Nucleus accumbens (tissue), 56 donors: ENCODE data around the gene ABCC1.
"Not testable (repeated sequence)": the region's sequence is repeated elsewhere in the genome, so short reads cannot be mapped to it uniquely, and the experiment has no call there.

ENCODE experiments used
- DNase-seq, 56 donors: peaks; one replicate each; lab custom pipeline; 2025; lab: John Stamatoyannopoulos, UW

Gene ABCC1

GRCh38 chr16:15942931-15943690 lies 6.3 kb upstream of the ABCC1 start:
- DNase-seq, result no peak

DNA sequence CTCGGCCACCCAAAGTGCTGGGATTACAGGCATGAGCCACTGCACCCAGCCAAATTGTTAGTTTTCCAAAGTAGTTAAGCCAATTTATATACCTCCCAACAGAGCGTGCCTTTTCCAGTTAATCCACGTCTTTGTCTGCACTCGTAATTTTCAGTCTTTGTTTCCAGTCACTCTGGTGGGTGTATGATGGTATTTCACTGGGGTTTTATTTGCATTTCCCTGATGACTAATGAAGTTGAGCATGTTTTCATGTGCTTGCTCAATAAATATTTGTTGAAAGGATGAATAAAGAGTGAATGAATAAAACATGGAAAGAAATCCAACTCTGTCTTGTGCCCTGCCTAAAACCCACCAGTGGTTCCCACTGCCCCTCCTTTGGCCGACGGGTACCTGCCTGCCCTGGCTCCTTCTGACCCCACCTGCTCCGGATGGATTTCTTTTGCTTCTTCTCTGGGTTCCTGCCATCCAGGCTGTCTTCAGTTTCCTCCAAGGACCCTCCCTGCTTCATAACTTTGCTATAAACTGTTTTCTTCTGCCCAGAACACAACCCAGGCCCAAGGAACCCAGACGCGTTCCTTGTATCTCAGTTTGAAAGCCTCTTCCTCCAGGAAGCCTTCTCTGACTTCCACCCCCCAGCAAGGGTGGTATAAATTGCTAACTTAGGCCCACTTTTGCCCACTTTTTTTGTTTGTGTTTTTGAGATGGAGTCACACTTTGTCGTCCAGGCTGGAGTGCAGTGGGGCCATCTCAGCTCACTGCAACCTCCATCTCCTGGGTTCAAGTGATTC lies 3.0 kb upstream of the ABCC1 start:
- no peak for DNase-seq

GRCh38 chr16:15947983-15948509 lies 1.4 kb upstream of the ABCC1 start:
- no peak for DNase-seq

DNA sequence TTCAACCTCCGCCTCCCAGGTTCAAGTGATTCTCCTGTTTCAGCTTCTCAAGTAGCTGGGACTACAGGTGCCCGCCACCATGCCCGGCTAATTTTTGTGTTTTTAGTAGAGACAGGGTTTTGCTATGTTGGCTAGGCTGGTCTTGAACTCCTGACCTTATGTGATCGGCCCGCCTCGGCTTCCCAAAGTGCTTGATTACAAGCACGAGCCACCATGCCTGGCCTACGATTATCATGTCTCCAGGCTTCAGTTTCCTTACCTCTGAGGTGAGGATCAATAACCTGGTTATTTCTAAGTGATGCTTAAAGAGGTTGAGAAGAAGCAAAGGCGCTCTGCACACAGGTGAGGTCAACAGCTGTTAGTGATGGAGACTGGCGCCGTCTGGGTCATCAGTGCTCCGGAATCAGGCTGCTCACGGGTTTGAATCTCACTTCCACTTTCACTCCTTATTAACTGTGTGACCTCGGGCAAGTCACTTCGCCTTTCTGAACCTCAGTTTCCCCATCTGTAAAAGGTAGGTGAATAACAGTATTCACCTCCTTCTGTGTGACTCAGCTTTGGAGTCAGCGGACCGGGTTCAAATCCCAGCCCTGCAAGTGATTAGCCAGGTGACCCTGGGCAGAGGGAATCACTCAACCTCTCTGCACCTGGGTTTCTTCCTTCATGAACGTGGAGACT lies 745 bp upstream of the ABCC1 start:
- no peak for DNase-seq

DNA sequence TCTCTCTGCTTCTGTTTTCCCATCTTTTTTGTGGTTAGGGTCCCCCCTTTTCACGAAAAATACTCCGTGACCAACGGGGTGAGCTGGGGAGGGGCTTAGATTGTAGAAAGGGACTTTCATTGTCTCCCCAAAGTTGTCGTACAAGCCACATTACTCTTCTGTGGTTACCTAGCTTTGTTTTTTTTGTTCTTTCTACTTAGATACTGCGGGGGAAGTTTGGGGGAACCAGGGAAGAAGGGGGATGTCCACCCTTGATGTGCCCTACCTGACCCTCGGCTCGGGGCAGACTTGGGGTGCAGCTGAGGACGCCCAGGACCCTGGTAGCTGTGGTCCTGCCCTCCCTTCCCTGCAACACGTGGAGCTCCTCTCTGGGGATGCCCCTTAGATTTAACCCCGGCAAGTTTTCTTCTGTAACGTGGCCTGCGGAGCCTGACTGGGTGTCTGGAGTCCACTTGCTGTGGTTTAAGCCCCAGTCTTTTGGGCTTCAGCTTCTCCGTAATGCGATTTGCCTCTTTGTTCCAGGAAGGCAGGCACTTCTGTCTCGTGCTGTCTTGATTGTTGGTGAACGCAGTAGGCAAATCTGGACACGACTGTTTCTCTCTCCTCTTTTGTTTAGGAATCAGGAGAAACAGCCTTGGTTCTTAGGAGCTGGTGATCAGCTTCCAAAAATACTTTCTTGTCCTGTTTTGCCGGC lies 892 bp downstream of the ABCC1 start:
- peak in 4 of 56 donors; percentile 1 to 8 (median 4) for DNase-seq

DNA sequence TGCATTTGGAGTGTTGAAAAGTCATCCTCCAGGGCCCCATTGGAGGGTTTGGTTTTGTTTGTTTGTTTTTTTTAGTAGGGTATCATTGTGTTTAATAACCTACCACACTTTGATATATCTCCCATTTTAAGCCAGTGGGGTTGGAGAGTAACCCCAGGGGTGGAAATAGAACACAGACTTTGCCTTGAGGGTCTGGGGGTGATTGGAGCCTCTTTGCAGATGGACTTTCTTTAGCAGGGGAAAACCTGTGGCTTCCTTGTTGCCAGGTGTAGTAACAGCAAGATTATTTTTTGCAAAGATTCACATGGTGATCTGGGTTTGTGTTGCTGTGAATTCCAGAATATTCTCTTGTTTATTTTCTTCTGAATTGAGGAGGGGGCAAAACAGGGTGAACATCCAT lies 1.5 kb downstream of the ABCC1 start:
- no peak for DNase-seq

DNA sequence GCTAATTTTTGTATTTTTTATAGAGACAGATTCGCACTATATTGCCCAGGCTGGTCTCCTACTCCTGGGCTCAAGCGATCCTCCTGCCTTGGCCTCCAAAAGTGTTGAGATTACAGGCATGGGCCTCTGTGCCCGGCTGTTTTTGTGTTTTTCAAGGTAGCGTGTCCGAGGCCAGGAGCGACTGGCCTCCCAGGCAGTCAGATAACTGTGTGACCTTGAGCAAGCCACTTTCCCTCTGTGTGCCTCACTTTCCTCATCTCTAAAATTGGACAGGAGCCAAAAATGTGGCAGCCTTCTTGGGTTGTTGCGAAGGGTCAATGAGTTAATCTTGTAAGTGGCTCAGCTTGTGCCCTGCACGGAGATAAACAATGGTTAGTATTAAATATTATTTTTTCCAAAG lies 2.4 kb downstream of the ABCC1 start:
- DNase-seq, result no peak

- no peak for DNase-seq
Measured at GRCh38 chr16:15952265-15952711, 2.9 kb downstream of the ABCC1 start.

- DNase-seq, result no peak
Measured at GRCh38 chr16:15953477-15953876, 4.1 kb downstream of the ABCC1 start.

DNA sequence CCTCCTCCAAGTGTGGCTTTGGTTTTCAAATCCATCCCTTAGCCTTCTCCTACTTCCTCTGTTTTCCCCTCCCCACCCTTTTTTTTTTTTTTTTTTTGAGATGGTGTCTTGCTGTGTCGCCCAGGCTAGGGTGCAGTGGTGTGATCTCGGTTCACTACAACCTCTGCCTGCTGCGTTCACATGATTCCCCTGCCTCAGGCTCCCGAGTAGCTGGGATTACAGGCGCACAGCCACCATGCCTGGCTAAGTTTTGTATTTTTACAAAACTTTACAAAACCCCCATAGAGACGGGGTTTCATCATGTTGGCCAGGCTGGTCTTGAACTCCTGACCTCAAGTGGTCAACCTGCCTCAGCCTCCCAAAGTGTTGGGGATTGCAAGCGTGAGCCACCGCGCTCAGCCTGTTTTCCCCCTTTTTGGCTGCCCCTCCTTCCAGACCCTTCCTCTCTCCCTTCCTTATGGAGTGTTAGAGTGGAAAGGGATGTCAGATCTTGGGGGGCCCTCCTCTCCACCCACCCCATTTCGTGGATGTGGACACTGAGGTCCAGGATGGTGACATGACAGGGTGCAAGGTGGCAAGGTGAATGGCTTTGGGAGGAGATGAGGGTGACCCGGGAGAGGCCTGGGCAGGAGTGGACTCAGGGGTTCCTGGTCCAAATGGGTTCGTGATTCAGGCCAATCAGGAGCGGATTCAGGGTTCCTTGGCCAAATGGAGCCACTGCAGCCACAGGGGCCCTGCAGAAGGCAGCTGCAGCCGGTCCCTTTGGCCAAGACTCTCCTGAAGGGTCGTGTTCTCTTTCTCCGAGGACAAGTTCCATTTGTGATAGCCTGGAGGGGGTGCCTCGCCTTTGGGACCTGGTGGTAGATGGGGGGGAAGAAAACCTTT lies 4.8 kb downstream of the ABCC1 start:
- DNase-seq, result no peak

GRCh38 chr16:15954814-15955151 lies 5.4 kb downstream of the ABCC1 start:
- no peak for DNase-seq

GRCh38 chr16:15955425-15955824 lies 6.0 kb downstream of the ABCC1 start:
- no peak for DNase-seq

DNA sequence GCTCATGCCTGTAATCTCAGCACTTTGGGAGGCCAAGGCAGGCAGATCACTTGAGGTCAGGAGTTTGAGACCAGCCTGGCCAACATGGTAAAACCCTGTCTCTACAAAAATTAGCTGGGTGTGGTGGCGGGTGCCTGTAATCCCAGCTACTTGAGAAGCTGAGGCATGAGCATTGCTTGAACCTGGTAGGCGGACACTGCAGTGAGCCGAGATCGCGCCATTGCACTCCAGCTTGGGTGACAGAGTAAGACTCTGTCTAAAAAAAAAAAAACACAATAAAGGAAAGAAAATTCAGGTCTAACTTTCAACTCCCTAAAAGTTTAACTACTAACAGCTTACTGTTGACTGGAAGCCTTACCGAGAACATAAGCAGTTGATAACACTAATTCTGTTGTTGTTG lies 6.7 kb downstream of the ABCC1 start:
- DNase-seq, result not testable (repeated sequence)

DNA sequence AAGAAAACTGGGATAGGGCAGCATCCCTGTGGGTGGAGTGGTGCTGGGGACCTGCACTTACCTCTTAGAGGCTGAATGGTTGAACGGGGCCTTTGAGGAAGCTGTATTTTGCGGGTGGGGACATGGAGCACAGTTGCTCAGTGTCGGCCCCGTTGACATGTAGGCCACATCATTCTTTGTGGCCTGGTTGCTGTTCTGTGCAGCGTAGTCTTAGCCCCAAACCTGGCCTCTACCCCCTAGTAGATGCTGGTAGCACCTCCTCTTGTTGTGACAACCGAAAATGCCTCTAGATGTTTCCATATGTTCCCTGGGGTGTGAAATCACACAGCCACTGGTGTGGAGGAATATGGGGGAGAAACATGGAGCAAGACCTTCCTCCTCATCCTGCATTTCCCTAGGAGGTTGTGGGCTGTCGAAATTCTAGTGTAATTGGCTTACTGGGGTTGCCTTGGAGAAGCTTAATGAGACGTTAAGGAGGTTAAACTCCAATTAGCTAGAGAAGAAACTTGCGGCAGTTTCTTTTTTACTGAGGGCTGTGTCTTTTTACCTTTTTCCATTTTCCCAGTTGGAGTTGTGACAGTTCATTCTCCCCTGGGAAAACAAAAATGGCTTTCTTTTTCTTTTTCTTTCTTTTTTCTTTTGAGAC lies 9.4 kb downstream of the ABCC1 start:
- DNase-seq, result no peak

GRCh38 chr16:15960124-15960971 lies 10.9 kb downstream of the ABCC1 start:
- DNase-seq, result no peak

GRCh38 chr16:15961060-15961511 lies 11.7 kb downstream of the ABCC1 start:
- DNase-seq, result no peak

DNA sequence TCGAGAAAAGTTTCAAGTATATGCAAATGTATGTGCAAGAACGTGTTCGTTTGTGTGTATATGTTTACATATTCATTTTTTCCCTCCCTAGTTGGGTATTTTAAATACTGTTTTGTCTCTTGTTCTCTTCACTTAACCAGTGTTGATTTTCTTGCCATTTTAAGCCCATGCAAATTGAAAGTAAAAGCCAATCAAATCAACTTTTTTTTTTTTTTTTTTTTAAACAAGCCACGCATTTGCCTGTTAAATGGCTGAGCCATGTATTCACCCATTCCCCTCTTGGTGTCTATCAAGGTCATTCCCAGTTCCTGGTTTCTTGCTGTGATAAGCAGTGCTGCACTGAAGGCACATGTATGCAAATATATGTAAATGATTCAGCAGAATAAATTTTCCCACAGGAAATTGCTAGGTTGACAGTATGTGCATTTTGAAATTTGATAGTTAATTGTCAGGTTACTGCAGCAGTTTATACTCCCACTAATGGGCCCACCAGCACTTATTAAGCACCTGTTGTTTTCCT lies 12.2 kb downstream of the ABCC1 start:
- no peak for DNase-seq
